Lower lobe of right lung (tissue), 2 donors: ENCODE data around the gene IFNLR1. TPM values are rescaled to one million over a fixed set of nuclear protein-coding genes. Genes with fewer than 3 reads are reported as not detected.
"Not testable (repeated sequence)": the region's sequence is repeated elsewhere in the genome, so short reads cannot be mapped to it uniquely, and the experiment has no call there.

Experiments
- ATAC-seq, 2 donors: fragments of 200-7000 bp; cut with Tn5 transposase; one replicate each; pipeline ENCODE4 v1.9.1; 2020 to 2022; ENCODE audit warnings: mild to moderate bottlenecking in 2 of 2, moderate library complexity in 2 of 2
- DNase-seq: peaks from one replicate; pipeline ENCODE4 v3.0.0-alpha.2; 2020
- H3K27ac ChIP-seq: fragments of 200-600 bp; one replicate; pipeline ENCODE4 v1.8.0; 2022
- H3K27me3 ChIP-seq: fragments of 200-600 bp; one replicate; pipeline ENCODE4 v1.8.0; 2022; ENCODE audit warnings: low read depth
- H3K36me3 ChIP-seq: fragments of 200-600 bp; one replicate; pipeline ENCODE4 v1.8.0; 2022; ENCODE audit warnings: mild to moderate bottlenecking
- H3K4me1 ChIP-seq: fragments of 200-600 bp; one replicate; pipeline ENCODE4 v1.8.0; 2022
- H3K4me3 ChIP-seq: fragments of 200-600 bp; one replicate; pipeline ENCODE4 v1.8.0; 2022; ENCODE audit warnings: mild to moderate bottlenecking
- H3K9me3 ChIP-seq: fragments of 200-600 bp; one replicate; pipeline ENCODE4 v1.8.0; 2022
- CTCF ChIP-seq: fragments of 200-600 bp; IDR thresholded peaks from one replicate; pipeline ENCODE4 v1.8.0; 2022; ENCODE audit warnings: antibody characterized with exemption, mild to moderate bottlenecking
- intact Hi-C: fragments of 100-400 bp; cut with DNase I; formaldehyde crosslinking; loops from one replicate; pipeline ENCODE4 v1.11.0; 2022
- total RNA-seq: library from RNA; stranded (reverse); fragmentation: NEBNext Ultra II Directional; extraction: Animal tissue kit (Norgen Biotek cat#: 25700); gene quantifications from one replicate; pipeline ENCODE4 v1.2.1, GENCODE V29; 2021
- donor health status: DM: no; HTN: yes; CAD: no; lungs with severe emphysema.

IFNLR1 gene
- total RNA-seq, 1 donor from 2014 or later: 11.7 TPM

DNA sequence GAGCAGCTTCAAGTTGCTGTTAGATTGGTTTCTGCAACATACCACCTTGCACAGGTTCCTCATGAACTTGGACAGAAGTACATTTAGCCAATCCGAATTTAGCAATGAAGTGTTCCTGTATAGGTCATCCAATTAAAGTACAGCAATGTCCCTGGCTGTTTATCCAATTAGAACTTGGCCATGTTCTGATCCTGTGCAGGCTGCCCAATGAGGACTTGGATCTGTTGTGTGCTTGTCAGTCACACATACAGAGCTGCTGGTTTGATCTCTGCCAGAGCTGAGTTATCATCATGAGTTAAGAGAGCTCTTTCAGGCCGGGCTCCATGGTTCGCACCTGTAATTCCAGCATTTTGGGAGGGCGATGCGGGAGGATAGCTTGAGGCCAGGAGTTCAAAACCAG is 22.0 kb upstream of the IFNLR1 start:
- DNase-seq (no peak), ATAC-seq (no peak)
- Histone ChIP-seq H3K9me3 (no peaks in the 10 kb centered on the region), H3K27ac (no peak overlapping the region), H3K36me3 (no peaks in the 10 kb centered on the region), H3K27me3 (no peaks in the 10 kb centered on the region), H3K4me3 (no peak overlapping the region), H3K4me1 (no peaks in the 10 kb centered on the region)
- intact Hi-C loops: loop anchor here (10.0 kb wide), 1 partner anchor 176 kb away; no protein-coding TSS in a partner anchor
- TF ChIP-seq CTCF: no peak

GRCh38 chr1:24207709-24208108 is 20.6 kb upstream of the IFNLR1 start:
- intact Hi-C loops: loop anchor here (10.0 kb wide), 1 partner anchor 177 kb away; no protein-coding TSS in a partner anchor
- Histone ChIP-seq H3K4me1 (no peaks in the 10 kb centered on the region), H3K27me3 (no peaks in the 10 kb centered on the region), H3K36me3 (no peaks in the 10 kb centered on the region), H3K9me3 (no peaks in the 10 kb centered on the region), H3K27ac (no peak overlapping the region), H3K4me3 (no peak overlapping the region)
- ATAC-seq (no peak), DNase-seq (no peak)
- no peak for TF ChIP-seq CTCF

GRCh38 chr1:24207395-24207687 is 20.3 kb upstream of the IFNLR1 start:
- H3K27ac ChIP-seq, H3K4me1 ChIP-seq, DNase-seq, H3K4me3 ChIP-seq, H3K9me3 ChIP-seq, H3K27me3 ChIP-seq, ATAC-seq, H3K36me3 ChIP-seq: not testable (repeated sequence)
- intact Hi-C loops: loop anchor here (10.0 kb wide), 1 partner anchor 177 kb away; no protein-coding TSS in a partner anchor

DNA sequence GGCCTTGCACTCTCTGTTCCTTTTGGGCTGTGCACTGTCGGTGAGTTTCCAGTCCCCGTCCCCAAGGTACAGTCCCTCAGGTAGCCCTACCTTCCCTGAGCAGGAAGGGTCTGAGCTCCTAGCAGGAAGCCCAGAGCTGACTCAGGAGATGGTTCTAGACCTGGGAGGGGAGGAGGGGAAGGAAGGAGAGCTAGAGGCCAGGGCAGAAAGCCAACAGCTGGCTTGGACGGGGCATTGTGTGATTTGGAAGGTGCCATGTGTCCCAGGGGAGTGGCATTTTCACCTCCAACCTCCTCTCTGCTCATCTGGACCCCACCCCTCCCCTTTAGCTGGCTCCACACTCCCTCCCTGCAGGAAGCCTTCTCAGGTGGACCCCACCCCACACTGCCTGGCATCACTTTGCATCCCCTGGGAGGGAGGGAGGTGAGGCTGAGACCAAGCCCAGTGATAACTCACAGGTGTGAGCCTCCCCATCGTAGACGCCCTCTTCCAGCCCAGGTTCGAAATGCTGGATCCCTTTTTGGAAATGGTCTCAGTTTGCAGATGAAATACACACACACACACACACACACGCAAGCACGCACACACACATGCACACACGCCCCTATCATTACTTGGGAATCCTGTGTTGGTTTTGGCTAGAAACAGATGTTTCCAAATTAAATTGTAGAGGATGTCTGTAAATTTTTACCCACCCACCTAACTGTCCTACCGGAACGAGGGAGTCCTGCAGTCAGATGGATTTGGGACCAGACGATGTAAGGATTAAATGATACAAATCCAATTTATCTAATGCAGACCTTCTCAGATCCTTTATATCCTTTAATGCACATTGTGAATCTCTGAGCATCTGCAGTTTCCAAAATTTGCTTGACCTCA is 19.7 kb upstream of the IFNLR1 start:
- Histone ChIP-seq H3K9me3 (no peaks in the 10 kb centered on the region), H3K36me3 (no peaks in the 10 kb centered on the region), H3K4me1 (no peaks in the 10 kb centered on the region), H3K4me3 (no peak overlapping the region), H3K27me3 (no peaks in the 10 kb centered on the region), H3K27ac (no peak overlapping the region)
- no peak for TF ChIP-seq CTCF
- ATAC-seq (peak; percentile 5 to 8), DNase-seq (no peak)
- intact Hi-C loops: loop anchor here (10.0 kb wide), 1 partner anchor 178 kb away; no protein-coding TSS in a partner anchor

GRCh38 chr1:24206083-24206464 is 19.0 kb upstream of the IFNLR1 start:
- peak; percentile 8 to 23 for ATAC-seq
- no peak overlapping the region for H3K27ac ChIP-seq
- no peaks in the 10 kb centered on the region for H3K4me1 ChIP-seq
- DNase-seq: no peak
- intact Hi-C loops: loop anchor here (10.0 kb wide), 1 partner anchor 179 kb away; no protein-coding TSS in a partner anchor
- H3K4me3 ChIP-seq: no peak overlapping the region
- H3K36me3 ChIP-seq: no peaks in the 10 kb centered on the region
- no peaks in the 10 kb centered on the region for H3K9me3 ChIP-seq
- no peak for TF ChIP-seq CTCF
- no peaks in the 10 kb centered on the region for H3K27me3 ChIP-seq
